T-helper 17 cell (primary cell): ENCODE results near the gene HECW1. TPM values are rescaled to one million over a fixed set of nuclear protein-coding genes. Genes with fewer than 3 reads are reported as not detected.

Source experiments
- ATAC-seq: fragments of 150-1000 bp; cut with Tn5 transposase; 2 replicates; pipeline ENCODE4 v1.10.0; 2021; ENCODE audit warnings: mild to moderate bottlenecking, moderate library complexity
- DNase-seq, 3 donors: peaks; one replicate each; pipeline versions ENCODE4 v3.0.0 to v3.0.0-alpha.2; 2020 to 2021
- H3K9me3 ChIP-seq: one replicate; pipeline ENCODE4 v1.7.0; 2013; ENCODE audit warnings: low read length, mild to moderate bottlenecking; ENCODE audit not compliant: control insufficient read depth, poor library complexity, severe bottlenecking
- H3K27ac Mint-ChIP-seq: one replicate; pipeline ENCODE4 v1.8.0; 2022; ENCODE audit warnings: mild to moderate bottlenecking, moderate library complexity, mixed read lengths
- H3K27me3 Mint-ChIP-seq: one replicate; pipeline ENCODE4 v1.8.0; 2022; ENCODE audit warnings: mixed read lengths
- H3K36me3 Mint-ChIP-seq: one replicate; pipeline ENCODE4 v1.8.0; 2022; ENCODE audit warnings: low read depth, mixed read lengths
- H3K4me1 Mint-ChIP-seq: one replicate; pipeline ENCODE4 v1.8.0; 2022; ENCODE audit warnings: mild to moderate bottlenecking, mixed read lengths
- H3K4me3 Mint-ChIP-seq: one replicate; pipeline ENCODE4 v1.8.0; 2022; ENCODE audit warnings: mild to moderate bottlenecking, moderate library complexity, mixed read lengths
- total RNA-seq, 4 donors: library from RNA in 2 of 4; stranded (reverse) in 2 of 4; gene quantifications; one replicate each; pipeline ENCODE4 v1.2.3 and lab custom pipeline; 2022 to 2026

Gene HECW1
- total RNA-seq, 2 donors from 2014 or later, result not detected

DNA sequence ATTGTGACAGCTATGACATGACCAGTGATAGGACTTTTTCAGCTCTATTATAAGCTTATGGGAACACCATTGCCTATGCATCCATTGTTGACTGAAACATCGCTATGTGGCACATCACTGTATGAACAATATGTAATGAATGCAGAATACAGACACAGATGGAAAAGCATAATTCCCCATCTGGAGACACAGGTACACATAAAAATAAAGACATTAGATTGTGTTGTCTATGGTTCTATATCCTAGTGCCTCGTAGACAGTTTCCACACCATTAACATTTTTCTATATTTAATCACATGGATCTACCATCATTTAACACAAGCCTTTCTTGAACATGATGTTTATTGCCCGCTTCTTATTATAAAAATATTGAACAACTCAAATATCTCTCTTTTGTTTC lies 374.2 kb downstream of the HECW1 start:
- peaks cover 19% of the 10 kb centered on the region for H3K27me3 Mint-ChIP-seq
- H3K27ac Mint-ChIP-seq, result no peak overlapping the region
- DNase-seq (no peak), ATAC-seq (no peak)
- no peaks in the 10 kb centered on the region for H3K9me3 ChIP-seq
- no peak overlapping the region for H3K4me3 Mint-ChIP-seq
- H3K36me3 Mint-ChIP-seq, result no peaks in the 10 kb centered on the region
- H3K4me1 Mint-ChIP-seq, result peaks cover 2% of the 10 kb centered on the region

DNA sequence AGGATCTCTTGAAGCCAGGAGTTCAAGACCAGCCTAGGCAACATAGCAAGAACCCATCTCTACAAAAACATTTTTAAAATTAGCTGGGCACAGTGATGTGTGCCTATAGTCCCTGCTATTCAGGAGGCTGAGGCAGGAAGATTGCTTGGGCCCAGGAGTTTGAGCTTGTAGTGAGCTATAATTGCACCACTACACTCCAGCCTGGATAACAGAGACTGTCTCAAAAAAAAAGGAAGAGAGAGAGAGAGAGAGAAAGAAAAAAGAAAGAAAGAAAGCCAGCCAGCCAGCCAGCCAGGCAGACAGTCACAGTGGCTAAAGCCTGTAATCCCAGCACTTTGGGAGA lies 375.3 kb downstream of the HECW1 start:
- no peak overlapping the region for H3K27ac Mint-ChIP-seq
- no peak for ATAC-seq
- H3K4me3 Mint-ChIP-seq, result no peak overlapping the region
- H3K9me3 ChIP-seq, result no peaks in the 10 kb centered on the region
- H3K36me3 Mint-ChIP-seq, result peaks cover 6% of the 10 kb centered on the region
- peaks cover 19% of the 10 kb centered on the region for H3K27me3 Mint-ChIP-seq
- DNase-seq, result no peak
- H3K4me1 Mint-ChIP-seq, result peaks cover 2% of the 10 kb centered on the region

DNA sequence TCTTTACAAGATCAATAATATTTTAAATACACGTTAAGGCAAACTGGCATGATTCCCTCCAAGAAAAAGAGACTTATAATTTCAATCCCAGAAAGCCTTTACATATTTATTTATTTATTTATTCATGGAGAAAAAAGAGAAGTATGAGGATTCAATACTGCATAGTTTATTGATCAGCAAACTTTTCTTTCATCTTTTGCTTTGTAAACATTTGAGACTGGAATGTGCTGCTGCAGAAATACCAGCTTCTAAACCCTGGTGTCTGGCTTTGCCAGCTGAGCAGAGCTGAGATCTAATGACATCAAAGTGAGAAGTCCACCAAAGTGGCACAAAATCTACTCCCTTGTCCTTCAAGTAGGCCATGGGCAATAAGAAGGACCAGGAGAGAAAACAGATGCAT lies 376.8 kb downstream of the HECW1 start:
- H3K9me3 ChIP-seq, result no peaks in the 10 kb centered on the region
- no peak overlapping the region for H3K27ac Mint-ChIP-seq
- ATAC-seq (no peak), DNase-seq (no peak)
- H3K27me3 Mint-ChIP-seq, result peaks cover 23% of the 10 kb centered on the region
- no peaks in the 10 kb centered on the region for H3K4me1 Mint-ChIP-seq
- H3K36me3 Mint-ChIP-seq, result peaks cover 6% of the 10 kb centered on the region
- no peak overlapping the region for H3K4me3 Mint-ChIP-seq

DNA sequence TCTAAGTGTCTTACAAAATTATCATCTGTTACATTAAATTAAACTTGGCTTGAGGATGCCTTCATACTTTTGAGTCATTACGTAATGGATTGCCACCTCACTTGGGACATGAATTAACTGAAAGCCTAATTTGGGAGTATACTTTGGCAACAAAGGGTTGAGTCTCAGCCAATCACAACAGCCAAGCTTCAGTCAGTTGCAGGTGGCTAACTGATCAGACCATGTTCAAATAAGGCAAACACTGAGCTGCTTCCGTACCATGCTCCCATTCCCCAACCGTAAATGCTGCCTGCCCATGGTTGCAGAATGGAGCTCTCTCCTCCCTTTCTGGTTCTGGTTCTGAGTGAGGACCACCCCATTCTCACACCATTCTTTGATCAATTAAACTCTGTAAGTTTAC lies 377.6 kb downstream of the HECW1 start:
- H3K4me1 Mint-ChIP-seq, result no peaks in the 10 kb centered on the region
- no peak overlapping the region for H3K27ac Mint-ChIP-seq
- no peaks in the 10 kb centered on the region for H3K9me3 ChIP-seq
- ATAC-seq (no peak), DNase-seq (no peak)
- peaks cover 6% of the 10 kb centered on the region for H3K36me3 Mint-ChIP-seq
- no peak overlapping the region for H3K4me3 Mint-ChIP-seq
- H3K27me3 Mint-ChIP-seq, result peaks cover 26% of the 10 kb centered on the region

DNA sequence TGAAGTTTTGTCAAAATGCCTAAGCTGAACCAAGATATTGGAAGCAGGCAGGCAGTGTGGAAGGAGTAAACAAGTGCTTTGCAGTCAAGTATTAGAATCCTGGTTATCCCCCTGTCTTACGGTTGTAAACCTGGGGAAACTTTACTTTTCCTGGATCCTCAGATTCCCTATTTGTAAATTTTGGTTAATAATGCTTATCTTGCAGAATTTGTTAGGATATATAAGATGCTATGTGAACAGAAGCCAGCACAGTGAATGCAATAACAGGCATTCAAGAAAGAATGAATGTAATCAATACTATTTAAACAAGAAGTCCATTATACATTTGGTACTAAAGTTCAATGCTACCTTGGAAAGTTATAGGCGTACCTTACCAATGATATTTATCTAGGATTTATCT lies 378.7 kb downstream of the HECW1 start:
- Mint-ChIP-seq H3K27me3 (peaks cover 26% of the 10 kb centered on the region), H3K4me1 (no peaks in the 10 kb centered on the region), H3K27ac (no peak overlapping the region), H3K36me3 (peaks cover 10% of the 10 kb centered on the region), H3K4me3 (no peak overlapping the region)
- H3K9me3 ChIP-seq, result no peaks in the 10 kb centered on the region
- ATAC-seq (no peak), DNase-seq (no peak)

DNA sequence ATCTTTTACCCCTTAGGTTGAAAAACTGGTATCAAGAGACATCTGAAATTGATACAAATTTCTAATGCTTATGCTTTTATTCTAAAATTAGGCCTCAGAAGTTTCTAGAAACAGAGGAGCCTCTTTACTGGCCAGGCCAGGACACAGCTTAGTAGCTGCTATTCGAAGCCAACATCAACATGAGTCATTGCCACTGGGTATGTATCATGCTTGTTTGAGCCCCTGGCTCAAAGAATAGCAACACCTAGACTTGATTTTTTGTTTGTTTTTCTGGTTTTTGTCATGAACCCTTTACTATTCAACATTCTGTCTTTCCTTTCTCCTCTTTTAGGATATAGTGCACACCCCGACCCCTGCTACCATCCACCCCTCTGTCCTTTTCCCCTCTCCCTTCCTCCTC lies 379.5 kb downstream of the HECW1 start:
- Mint-ChIP-seq H3K27me3 (peaks cover 31% of the 10 kb centered on the region), H3K27ac (no peak overlapping the region), H3K36me3 (peaks cover 12% of the 10 kb centered on the region), H3K4me1 (no peaks in the 10 kb centered on the region), H3K4me3 (peak overlapping the region; percentile 25)
- DNase-seq (no peak), ATAC-seq (no peak)
- H3K9me3 ChIP-seq, result no peaks in the 10 kb centered on the region

DNA sequence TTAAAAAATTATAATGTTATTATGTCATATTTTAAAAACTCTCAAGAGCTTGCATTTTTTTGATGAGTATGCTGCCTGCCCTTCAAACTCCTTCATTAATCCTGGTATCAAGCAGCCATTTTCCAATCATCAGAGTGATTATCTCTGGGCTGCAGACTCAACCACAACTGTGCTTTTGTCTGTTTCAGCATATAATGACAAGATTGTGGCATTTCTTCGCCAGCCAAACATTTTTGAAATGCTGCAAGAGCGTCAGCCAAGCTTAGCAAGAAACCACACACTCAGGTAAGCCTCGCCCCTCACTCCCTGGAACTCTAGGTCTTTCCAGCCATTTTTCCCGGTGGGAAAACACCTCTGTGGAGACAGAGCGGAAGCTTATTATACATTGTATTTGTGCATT lies 380.4 kb downstream of the HECW1 start:
- ATAC-seq, result no peak
- Mint-ChIP-seq H3K27me3 (peaks cover 36% of the 10 kb centered on the region), H3K36me3 (peaks cover 13% of the 10 kb centered on the region), H3K27ac (no peak overlapping the region), H3K4me3 (no peak overlapping the region), H3K4me1 (no peaks in the 10 kb centered on the region)
- DNase-seq, result no peak
- H3K9me3 ChIP-seq, result no peaks in the 10 kb centered on the region

DNA sequence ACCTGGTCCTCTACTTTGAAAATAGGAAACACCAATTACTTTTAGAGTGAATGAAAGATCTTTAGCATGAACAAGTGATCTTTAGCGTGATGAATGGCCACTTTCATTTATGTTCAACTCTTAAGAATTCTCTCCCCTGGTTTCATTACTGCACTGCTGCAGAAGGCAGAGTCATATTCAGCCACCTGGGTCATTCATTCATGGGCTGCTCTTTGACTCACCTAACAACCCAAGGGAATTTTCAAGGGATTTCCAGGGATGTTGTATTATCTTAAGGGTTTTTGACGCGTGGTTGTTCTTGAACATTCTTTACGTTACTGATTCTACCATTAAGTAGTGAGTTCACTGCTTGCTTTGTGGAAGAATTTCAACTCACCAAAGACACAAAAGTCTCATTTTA lies 383.1 kb downstream of the HECW1 start:
- no peak for ATAC-seq
- H3K36me3 Mint-ChIP-seq, result peaks cover 13% of the 10 kb centered on the region

DNA sequence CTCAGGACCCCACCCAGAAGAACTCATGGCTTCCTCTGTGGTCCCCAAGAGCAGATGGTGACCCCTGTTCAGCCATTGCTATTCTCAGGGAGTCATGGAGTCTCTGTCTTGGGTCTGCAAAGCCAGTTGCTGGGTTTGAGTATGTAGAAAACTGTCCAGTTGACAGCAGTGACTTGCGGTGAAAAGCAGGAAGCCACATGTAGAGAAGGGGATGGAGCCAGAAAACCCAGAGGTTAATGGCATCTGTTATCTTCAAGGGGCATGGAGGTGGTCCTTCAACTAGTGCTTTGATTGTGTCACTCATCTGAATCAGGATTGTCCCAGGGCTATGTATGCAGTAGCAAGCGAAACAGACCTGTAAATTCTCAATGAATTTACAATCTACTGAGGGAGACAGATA lies 384.1 kb downstream of the HECW1 start:
- no peaks in the 10 kb centered on the region for H3K9me3 ChIP-seq
- Mint-ChIP-seq H3K27ac (no peak overlapping the region), H3K36me3 (peaks cover 13% of the 10 kb centered on the region), H3K4me3 (no peak overlapping the region), H3K27me3 (peaks cover 58% of the 10 kb centered on the region), H3K4me1 (no peaks in the 10 kb centered on the region)
- no peak for DNase-seq
- ATAC-seq, result no peak

More for the DNA sequence above, 383.1 kb downstream of the HECW1 start:
- no peak for DNase-seq
- Mint-ChIP-seq H3K27ac (no peak overlapping the region), H3K27me3 (peaks cover 54% of the 10 kb centered on the region), H3K4me3 (no peak overlapping the region), H3K4me1 (no peaks in the 10 kb centered on the region)
- H3K9me3 ChIP-seq, result no peaks in the 10 kb centered on the region

DNA sequence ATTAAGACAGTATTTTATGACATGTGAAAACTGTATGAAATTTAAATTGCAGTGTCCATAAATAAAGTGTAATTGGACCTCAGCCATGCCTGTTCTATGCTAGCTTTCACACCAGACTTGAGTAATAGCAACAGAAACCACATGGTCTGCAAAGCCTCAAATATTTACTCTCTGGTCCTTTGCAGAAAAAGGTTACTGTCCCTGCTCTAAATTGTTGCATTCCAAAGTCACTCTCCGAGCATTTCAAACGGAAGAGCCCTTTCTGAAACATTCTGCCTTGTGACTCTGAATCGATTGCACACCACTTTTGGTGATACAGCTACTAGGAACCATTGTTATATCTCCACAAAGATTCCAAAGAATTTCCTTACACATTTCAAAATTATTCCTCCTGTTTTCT lies 389.4 kb downstream of the HECW1 start:
- DNase-seq (no peak), ATAC-seq (no peak)
- Mint-ChIP-seq H3K27me3 (peaks cover 36% of the 10 kb centered on the region), H3K4me3 (no peak overlapping the region), H3K4me1 (no peaks in the 10 kb centered on the region), H3K27ac (no peak overlapping the region), H3K36me3 (peaks cover 2% of the 10 kb centered on the region)
- peaks cover 2% of the 10 kb centered on the region for H3K9me3 ChIP-seq

DNA sequence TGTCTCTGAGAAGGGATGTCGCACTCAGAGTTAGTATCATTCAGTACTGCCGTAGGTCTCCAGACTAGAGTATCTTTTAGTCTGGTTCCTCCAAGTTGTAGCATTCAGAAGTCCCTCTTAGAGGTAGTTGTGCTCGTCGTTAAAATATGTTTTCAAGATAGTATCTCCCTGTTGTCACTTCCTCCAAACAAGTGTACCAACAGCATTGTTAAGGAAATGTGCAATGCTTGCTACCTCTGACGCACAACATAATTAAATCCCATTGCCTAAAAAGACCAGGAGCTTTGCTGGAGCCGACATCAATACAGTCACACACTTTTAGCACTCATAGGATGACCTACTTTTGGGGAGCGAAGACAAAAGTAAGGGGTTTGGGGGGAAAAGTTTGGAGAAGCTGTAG lies 390.5 kb downstream of the HECW1 start:
- peaks cover 2% of the 10 kb centered on the region for H3K36me3 Mint-ChIP-seq
- peaks cover 2% of the 10 kb centered on the region for H3K9me3 ChIP-seq
- no peak for ATAC-seq

DNA sequence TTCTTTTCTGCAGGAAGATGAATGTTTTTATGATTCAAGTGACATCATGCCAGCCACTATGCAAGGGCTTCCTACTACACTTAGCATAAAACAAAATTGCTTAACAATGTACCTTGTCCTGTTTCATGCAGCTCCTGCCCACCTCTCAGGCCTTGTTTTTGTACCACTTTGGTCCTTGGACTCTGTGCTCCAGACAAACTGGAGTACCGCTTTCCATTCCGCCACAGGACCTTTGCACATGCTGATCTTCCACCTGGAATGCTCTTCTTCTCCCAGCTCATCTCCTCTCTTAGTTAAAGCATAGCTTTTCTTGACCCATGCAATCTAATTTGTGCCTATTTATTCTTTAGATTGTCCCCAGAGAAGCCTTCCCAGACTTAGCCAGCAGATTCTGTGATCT lies 393.0 kb downstream of the HECW1 start:
- ATAC-seq, result no peak

More for the DNA sequence above, 390.5 kb downstream of the HECW1 start:
- Mint-ChIP-seq H3K4me3 (no peak overlapping the region), H3K27ac (no peak overlapping the region), H3K4me1 (no peaks in the 10 kb centered on the region), H3K27me3 (peaks cover 35% of the 10 kb centered on the region)
- no peak for DNase-seq

DNA sequence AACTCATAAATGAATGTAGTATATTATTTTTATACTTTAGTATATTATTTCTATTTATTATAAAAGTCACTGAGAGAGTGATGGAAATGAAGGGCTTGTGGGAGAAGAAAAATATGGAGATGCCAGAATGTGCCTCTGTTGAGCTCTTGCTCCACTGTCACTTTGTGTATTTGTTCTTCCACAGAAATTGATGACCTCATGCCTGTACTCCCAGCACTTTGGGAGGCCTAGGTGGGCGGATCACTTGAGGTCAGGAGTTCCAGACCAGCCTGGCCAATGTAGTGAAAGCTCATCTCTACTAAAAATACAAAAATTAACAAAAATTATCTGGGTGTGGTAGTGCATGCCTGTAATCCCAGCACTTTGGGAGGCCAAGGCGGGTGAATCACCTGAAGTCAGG lies 394.0 kb downstream of the HECW1 start:
- no peak overlapping the region for H3K4me3 Mint-ChIP-seq
- H3K4me1 Mint-ChIP-seq, result no peaks in the 10 kb centered on the region
- peaks cover 2% of the 10 kb centered on the region for H3K9me3 ChIP-seq
- H3K27ac Mint-ChIP-seq, result no peak overlapping the region
- peaks cover 40% of the 10 kb centered on the region for H3K27me3 Mint-ChIP-seq
- ATAC-seq (no peak), DNase-seq (no peak)
- H3K36me3 Mint-ChIP-seq, result peaks cover 2% of the 10 kb centered on the region

More for the DNA sequence above, 393.0 kb downstream of the HECW1 start:
- peaks cover 2% of the 10 kb centered on the region for H3K36me3 Mint-ChIP-seq
- H3K27me3 Mint-ChIP-seq, result peaks cover 37% of the 10 kb centered on the region
- no peak overlapping the region for H3K4me3 Mint-ChIP-seq
- no peak overlapping the region for H3K27ac Mint-ChIP-seq
- H3K4me1 Mint-ChIP-seq, result no peaks in the 10 kb centered on the region
- peaks cover 2% of the 10 kb centered on the region for H3K9me3 ChIP-seq
- DNase-seq, result no peak

DNA sequence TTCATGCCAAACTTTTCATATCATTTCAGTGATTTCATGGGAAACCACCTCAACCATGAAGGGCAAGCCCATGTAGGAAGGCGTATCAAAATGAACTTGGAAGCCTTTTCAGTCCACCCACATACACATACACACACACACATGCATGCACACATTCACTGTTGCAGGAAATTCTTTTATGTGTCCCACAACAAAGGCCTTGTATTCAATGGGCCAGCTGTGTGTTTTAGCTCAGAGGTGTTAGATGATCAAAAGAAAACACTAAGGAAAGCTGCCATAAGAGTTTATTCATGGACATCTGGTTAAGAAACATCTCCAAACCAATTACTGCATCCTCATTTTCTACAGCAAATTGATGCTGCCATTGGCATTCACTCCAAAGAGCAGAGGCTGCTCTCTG lies 396.0 kb downstream of the HECW1 start:
- DNase-seq (no peak), ATAC-seq (no peak)
- H3K9me3 ChIP-seq, result no peaks in the 10 kb centered on the region
- Mint-ChIP-seq H3K4me1 (peaks cover 5% of the 10 kb centered on the region), H3K4me3 (no peak overlapping the region), H3K27me3 (peaks cover 50% of the 10 kb centered on the region), H3K27ac (no peak overlapping the region), H3K36me3 (peaks cover 6% of the 10 kb centered on the region)

DNA sequence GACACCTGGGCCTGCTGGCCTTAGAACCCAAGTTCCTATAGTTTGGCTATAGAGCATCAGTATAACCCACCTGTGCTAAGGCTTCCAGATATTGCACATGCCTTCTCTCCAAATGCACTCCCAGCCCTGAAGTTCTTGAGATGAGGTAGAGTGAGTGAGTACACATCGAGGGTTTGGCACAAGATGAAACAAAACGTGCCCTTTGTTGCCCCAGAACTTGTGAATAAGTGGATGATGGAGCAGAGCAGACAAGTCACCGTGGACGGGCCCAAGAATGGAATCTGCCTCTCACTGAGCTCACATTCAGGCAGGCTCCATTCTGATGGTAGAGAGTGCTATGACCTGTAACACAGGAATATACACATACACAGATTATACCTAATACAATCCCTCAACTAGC lies 397.5 kb downstream of the HECW1 start:
- Mint-ChIP-seq H3K4me1 (peaks cover 8% of the 10 kb centered on the region), H3K4me3 (no peak overlapping the region), H3K36me3 (peaks cover 7% of the 10 kb centered on the region), H3K27me3 (peaks cover 65% of the 10 kb centered on the region), H3K27ac (no peak overlapping the region)
- DNase-seq (no peak), ATAC-seq (no peak)
- H3K9me3 ChIP-seq, result no peaks in the 10 kb centered on the region
